ENCODE measurements around the gene PPME1.

Gene PPME1

DNA sequence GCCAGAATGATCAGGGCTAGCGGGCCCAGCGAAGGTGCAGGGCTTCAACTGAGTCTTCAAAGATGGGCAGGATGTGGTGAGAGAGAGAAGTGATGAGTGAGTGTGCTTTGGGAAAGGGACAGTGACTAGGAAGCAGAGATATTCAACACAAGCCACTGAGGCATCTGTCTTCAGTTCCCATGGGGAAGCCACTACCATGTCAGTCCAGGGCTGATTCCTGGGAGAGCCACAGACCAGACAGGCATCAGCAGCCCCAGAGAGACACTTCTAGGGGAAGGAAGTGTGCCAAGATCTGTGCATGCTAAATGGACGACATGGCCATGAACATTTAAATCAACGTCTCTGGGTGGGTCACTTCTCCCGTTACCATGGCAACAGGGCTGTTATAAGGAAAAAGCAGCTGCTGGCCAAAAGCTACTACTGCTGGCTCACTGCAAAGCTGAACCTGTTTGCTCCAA is 111.9 kb downstream of the PPME1 start:
- no peak for DNase-seq (ENCODE audit: low read depth)

DNA sequence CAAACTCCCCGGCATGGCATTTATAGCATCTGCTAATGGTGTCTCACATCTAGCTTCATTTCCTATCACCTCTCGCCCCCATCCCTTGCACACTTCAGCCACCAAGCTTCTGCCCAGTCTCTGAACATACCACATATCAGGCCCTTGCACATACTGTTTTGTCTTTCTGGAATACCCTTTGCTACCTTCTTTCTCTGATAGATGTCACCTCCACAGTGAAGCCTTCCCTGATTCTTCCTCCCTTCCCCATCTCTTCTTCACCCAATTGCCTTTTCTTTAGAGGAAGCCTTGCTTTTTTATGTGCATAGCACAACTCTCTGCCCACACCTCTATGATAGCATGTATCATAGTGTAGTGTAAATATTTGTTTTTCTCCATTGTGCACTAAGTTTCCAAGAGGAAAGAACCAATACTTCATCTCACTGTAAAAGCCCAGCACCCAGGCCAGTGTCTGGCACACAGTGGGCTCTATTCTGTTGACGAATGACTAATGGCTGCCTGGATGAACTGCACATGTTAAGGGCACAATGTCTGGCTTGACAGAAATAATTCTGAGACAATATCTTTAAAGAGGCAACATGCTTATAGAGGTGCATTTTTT is 112.6 kb downstream of the PPME1 start:
- DNase-seq (ENCODE audit: low read depth): no peak

DNA sequence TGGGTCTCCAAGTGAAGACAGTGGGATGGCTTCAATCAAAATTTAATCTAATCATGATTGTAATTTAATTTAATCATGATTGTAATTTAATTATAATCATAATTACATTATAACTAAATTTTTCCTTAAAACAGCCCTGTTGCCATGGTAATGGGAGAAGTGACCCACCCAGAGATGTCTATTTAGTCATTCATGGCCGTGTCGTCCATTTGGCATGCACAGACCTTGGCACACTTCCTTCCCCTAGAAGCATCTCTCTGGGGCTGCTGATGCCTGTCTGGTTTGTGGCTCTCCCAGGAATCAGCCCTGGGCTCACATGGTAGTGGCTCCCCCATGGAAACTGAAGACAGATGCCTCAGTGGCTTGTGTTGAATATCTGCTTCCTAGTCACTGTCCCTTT is 113.4 kb downstream of the PPME1 start:
- DNase-seq (ENCODE audit: low read depth): no peak

DNA sequence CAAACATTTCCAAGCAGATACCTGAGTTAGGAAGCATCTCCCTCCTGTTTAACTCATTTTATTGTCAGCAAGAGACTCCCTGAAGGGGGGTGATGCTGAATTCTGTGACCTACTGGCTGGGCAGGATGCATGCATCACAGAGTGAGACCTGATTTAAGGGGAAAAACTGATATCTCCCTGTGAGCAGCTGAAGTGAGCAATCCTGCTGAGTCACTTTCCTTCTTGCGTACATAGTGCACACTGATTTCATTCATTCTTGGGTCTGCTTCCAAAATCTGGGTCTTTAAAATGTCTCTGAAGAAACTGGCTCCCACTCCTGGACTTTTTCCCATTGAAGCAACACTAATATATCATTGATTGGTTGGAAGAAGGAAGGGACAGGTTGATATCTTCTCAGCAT is 117.1 kb downstream of the PPME1 start:
- DNase-seq (ENCODE audit: low read depth): no peak

DNA sequence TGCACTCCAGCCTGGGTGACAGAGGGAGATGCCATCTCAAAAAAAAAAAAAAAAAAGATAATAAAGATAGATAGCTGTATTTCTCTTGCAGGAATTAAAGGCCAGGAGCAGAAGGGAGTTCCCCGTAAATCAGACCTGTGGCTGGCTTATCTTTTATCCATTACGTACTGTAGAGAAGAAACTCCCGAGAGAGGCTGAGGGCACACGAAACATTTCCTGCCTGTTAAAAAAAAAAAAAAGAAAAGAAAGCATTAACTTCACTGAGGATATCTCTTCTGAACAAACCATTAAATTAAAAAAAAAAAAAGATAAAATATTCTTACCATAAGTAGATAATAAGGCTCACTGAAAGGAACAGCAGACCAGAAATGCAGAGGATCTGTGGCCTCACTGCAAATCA is 117.8 kb downstream of the PPME1 start:
- DNase-seq (ENCODE audit: low read depth): no peak

DNA sequence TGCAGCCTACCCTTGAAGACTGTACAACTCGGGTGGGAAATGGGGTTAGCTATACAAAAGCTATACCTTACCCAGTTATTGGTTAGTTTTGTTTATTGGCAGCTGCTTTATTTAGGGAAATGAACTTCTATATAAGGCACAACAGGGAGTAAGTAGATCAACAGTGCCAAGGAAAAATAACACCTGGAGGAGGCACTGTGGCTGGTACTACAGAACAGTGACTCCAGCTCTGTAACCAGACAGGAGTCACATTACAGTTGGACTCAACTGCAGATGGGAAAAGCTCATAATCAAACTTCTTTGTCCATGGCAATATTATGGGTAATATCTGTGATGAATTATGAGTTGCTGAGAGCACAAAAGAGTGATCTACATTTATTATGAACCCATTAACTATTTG is 126.4 kb downstream of the PPME1 start:
- DNase-seq (ENCODE audit: low read depth): no peak

DNA sequence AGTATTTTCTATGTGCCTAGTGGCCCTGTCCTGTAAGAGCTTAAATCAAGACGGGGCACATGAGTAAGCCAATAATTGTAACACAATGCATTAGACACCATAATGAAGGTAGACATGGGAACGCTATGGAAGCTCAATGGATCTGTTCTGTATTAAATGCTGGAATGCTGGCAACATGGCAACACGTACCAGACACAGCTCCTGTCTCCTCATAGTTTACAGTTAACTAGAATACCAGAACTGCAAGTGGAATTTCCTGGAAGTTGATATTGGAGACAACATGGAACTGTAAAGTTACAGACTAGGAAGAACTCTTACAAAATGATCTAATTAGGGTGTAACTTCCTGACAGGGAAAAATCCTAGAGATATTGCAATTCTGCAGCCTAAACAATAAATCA is 127.9 kb downstream of the PPME1 start:
- DNase-seq (ENCODE audit: low read depth): no peak

All from stimulated activated CD4-positive, alpha-beta T cell treated with anti-CD3 and anti-CD28 coated beads, Interleukin-2, amount 100 ng/mL, for 4 hours (primary cell).